SK-N-MC (cell line): ENCODE data around the gene GNAS.

Source experiments
- EZH2 ChIP-seq: fragments of 200-600 bp; sonication (generic); IDR thresholded peaks from one replicate; pipeline ENCODE4 v1.6.1; 2017; ENCODE audit warnings: antibody characterized with exemption
- FOXP2 ChIP-seq: optimal IDR thresholded peaks from 2 replicates; pipeline ENCODE3; 2011; ENCODE audit warnings: mild to moderate bottlenecking, moderate library complexity; ENCODE audit not compliant: insufficient read depth; ENCODE audit errors: extremely low read length, control extremely low read depth
- POLR2AphosphoS5 ChIP-seq: IDR thresholded peaks from 2 replicates; pipeline ENCODE4 v1.6.1; 2012; ENCODE audit warnings: mild to moderate bottlenecking, low read depth, low read length, borderline replicate concordance

DNA sequence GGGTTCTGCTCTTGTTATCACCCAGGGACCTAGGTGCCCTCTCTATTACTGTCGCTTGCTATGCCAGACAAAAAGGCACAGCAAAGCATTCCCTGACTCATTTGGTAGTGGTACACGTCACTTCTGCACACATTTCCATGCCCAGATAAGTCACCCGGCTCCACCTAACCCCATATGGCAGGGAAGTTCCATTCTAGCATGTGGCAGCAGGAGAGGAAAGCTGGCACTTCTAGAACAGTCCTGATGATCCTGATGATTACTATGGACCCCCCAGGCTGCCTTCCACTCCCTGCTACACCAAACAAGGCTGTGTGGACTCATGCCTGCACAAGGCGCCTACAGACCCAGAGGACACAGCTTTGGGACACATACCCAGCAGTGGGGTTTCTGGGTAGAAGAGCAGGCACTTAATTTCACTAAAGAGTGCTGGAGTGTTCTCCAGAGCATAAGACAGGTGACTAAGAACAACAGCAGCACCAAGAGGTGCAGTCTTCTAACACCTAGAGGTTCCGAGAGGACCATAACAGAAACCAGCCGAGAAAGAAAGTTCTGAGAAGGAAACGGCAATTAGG is 75.1 kb downstream of the GNAS start:
- no peak for TF ChIP-seq POLR2AphosphoS5
- TF ChIP-seq EZH2: no peak
- no peak for TF ChIP-seq FOXP2
